GM19043 (cell line): ENCODE data around the gene GSTP1.
A peak's percentile ranks its signal among the peaks of the same experiment; 100 is the strongest.

ENCODE experiments used
- ATAC-seq: cut with Tn5 transposase; IDR thresholded peaks from one replicate; pipeline ENCODE4 v1.9.1; 2021; ENCODE audit warnings: low read depth; ENCODE audit not compliant: unreplicated experiment

The GSTP1 gene

GRCh38 chr11:67628710-67629385, 45.2 kb downstream of the GSTP1 start:
- no peak for ATAC-seq

- ATAC-seq = peak; percentile 36
These were observed 46.0 kb downstream of the GSTP1 start, which contains the start of gene NUDT8 for GRCh38 chr11:67629386-67630227. Gene NUDT8 (minus strand): TSS chr11:67629937. CDS start chr11:67629911, 26 bp downstream.

GRCh38 chr11:67630228-67630942, 46.8 kb downstream of the GSTP1 start:
- ATAC-seq = peak; percentile 72

GRCh38 chr11:67630943-67631331, 47.3 kb downstream of the GSTP1 start:
- ATAC-seq = no peak

GRCh38 chr11:67631411-67631810, 47.8 kb downstream of the GSTP1 start:
- ATAC-seq = no peak

GRCh38 chr11:67631853-67632174, 48.2 kb downstream of the GSTP1 start:
- ATAC-seq = no peak

- ATAC-seq = no peak
These were observed 48.8 kb downstream of the GSTP1 start for GRCh38 chr11:67632175-67632981.

GRCh38 chr11:67632982-67633755, 49.6 kb downstream of the GSTP1 start:
- no peak for ATAC-seq

GRCh38 chr11:67633758-67634365, 50.2 kb downstream of the GSTP1 start:
- ATAC-seq = no peak

GRCh38 chr11:67634366-67635230, 51.0 kb downstream of the GSTP1 start:
- no peak for ATAC-seq

- ATAC-seq = no peak
These were observed 51.6 kb downstream of the GSTP1 start for GRCh38 chr11:67635231-67635521.
